H1 (cell line): ENCODE measurements around the gene KCTD20. TPM values are rescaled to one million over a fixed set of nuclear protein-coding genes. Genes with fewer than 3 reads are reported as not detected.

Experiments
- ATF3 ChIP-seq: IDR thresholded peaks from 2 replicates; pipeline ENCODE4 v1.6.1; 2011; ENCODE audit warnings: low read depth, mild to moderate bottlenecking, low read length; ENCODE audit not compliant: insufficient read depth
- CHD7 ChIP-seq: fragments of 300-600 bp; sonication (generic); IDR thresholded peaks from 2 replicates; pipeline ENCODE4 v1.7.1; 2012; ENCODE audit warnings: low read length, moderate library complexity, mild to moderate bottlenecking, inconsistent platforms; ENCODE audit not compliant: insufficient replicate concordance
- EP300 ChIP-seq, 2 experiments: IDR thresholded peaks; 1 replicate in 1 of 2; 2 replicates in 1 of 2; pipeline ENCODE4 v1.6.1; 2011 to 2012; ENCODE audit warnings: low read depth in 2 of 2, low read length in 2 of 2, mild to moderate bottlenecking in 2 of 2, borderline replicate concordance in 1 of 2, inconsistent platforms in 1 of 2, moderate library complexity in 1 of 2
- HDAC6 ChIP-seq: IDR thresholded peaks from one replicate; pipeline ENCODE4 v1.7.1; 2012; ENCODE audit warnings: low read depth, mild to moderate bottlenecking, inconsistent platforms, low read length, moderate library complexity
- MAFK ChIP-seq: IDR thresholded peaks from 2 replicates; pipeline ENCODE4 v1.6.1; 2012; ENCODE audit warnings: low read depth, mild to moderate bottlenecking, improper control_type of control experiment, low read length
- MAX ChIP-seq: IDR thresholded peaks from 2 replicates; pipeline ENCODE4 v1.6.1; 2012; ENCODE audit warnings: inconsistent platforms
- POLR2A ChIP-seq, 2 experiments: IDR thresholded peaks; 1 replicate in 1 of 2; 2 replicates in 1 of 2; pipeline ENCODE4 v1.6.1; 2011; ENCODE audit warnings: low read depth in 2 of 2, low read length in 2 of 2, mild to moderate bottlenecking in 2 of 2; ENCODE audit errors: control extremely low read depth in 1 of 2
- RXRA ChIP-seq: IDR thresholded peaks from 2 replicates; pipeline ENCODE4 v1.6.1; 2011; ENCODE audit warnings: low read depth, mild to moderate bottlenecking, low read length, moderate library complexity; ENCODE audit not compliant: insufficient read depth
- TBP ChIP-seq: IDR thresholded peaks from 2 replicates; pipeline ENCODE4 v1.6.1; 2011; ENCODE audit warnings: low read depth, low read length, improper control_type of control experiment
- polyA plus RNA-seq, 7 experiments: library from polyadenylated mRNA; depleted of rRNA in 3 of 7; stranded (reverse) in 5 of 7; unstranded in 2 of 7; fragments of >200 nt in 5 of 7; fragments of 200-250 nt in 2 of 7; gene quantifications; 1 replicate in 5 of 7; 2 replicates in 1 of 7; 4 replicates in 1 of 7; pipeline versions ENCODE4 v1.2.1 to v1.2.3, GENCODE V29; 2011 to 2013; ENCODE audit warnings: missing spikeins in 2 of 7, mixed read lengths in 2 of 7
- total RNA-seq: library from RNA; stranded (reverse); fragmentation: NEBNext Ultra II Directional; extraction: Animal tissue kit (Norgen Biotek cat#: 25700); gene quantifications from 2 replicates; pipeline ENCODE4 v1.2.1, GENCODE V29; 2021

The KCTD20 gene
- total and polyA plus RNA-seq, 2 of the 8 experiments (the other 6 are each of a cell fraction or from before 2014, with no cell fraction given), result 10.1 to 26.2 TPM

GRCh38 chr6:36423101-36423824 is 19.5 kb upstream of the KCTD20 start (continued):
- no peak for TF ChIP-seq CHD7
- TF ChIP-seq TBP, result no peak
- TF ChIP-seq RXRA, result no peak
- no peak for TF ChIP-seq HDAC6
- peak; percentile 79 for TF ChIP-seq ATF3
- TF ChIP-seq EP300 (IDR thresholded peaks at IDR 0.05; ENCODE audit: borderline replicate concordance in 1 of 2, low read depth in 2 of 2, low read length in 2 of 2), result peak in 1 of 2 experiments; percentile 19; a peak in 1 of 3 replicates
- no peak for TF ChIP-seq MAFK
- peak; percentile 89 for TF ChIP-seq MAX
- TF ChIP-seq POLR2A (IDR thresholded peaks at IDR 0.05; ENCODE audit: control extremely low read depth in 1 of 2, low read depth in 2 of 2, low read length in 2 of 2), result peak in 1 of 2 experiments; percentile 66; a peak in 2 of 3 replicates
